Smooth muscle cell (in vitro differentiated cells): Measurements from ENCODE around the gene PCGF3. TPM values are rescaled to one million over a fixed set of nuclear protein-coding genes. Genes with fewer than 3 reads are reported as not detected.

Experiments
- DNase-seq: peaks from one replicate; lab custom pipeline; 2025; ENCODE audit not compliant: unreplicated experiment; lab: John Stamatoyannopoulos, UW
- H2AFZ ChIP-seq: fragments of 200-600 bp; sonication (generic); 2 replicates; pipeline ENCODE4 v1.6.0; 2016; ENCODE audit warnings: antibody characterized with exemption, low read depth, mild to moderate bottlenecking
- H3F3A ChIP-seq: fragments of 200-600 bp; sonication (generic); 2 replicates; pipeline ENCODE4 v1.6.0; 2017; ENCODE audit warnings: antibody characterized with exemption, low read depth
- H3K27ac ChIP-seq: fragments of 200-600 bp; sonication (generic); 2 replicates; pipeline ENCODE4 v1.5.1; 2016; ENCODE audit warnings: low read depth, mild to moderate bottlenecking
- H3K27me3 ChIP-seq: fragments of 200-600 bp; sonication (generic); 2 replicates; pipeline ENCODE4 v1.6.1; 2016; ENCODE audit warnings: low read depth, mild to moderate bottlenecking
- H3K36me3 ChIP-seq: fragments of 200-600 bp; sonication (generic); 2 replicates; pipeline ENCODE4 v1.5.1; 2016; ENCODE audit warnings: low read depth
- H3K4me1 ChIP-seq: fragments of 200-600 bp; sonication (generic); 2 replicates; pipeline ENCODE4 v1.5.1; 2016; ENCODE audit warnings: low read depth
- H3K4me2 ChIP-seq: fragments of 200-600 bp; sonication (generic); 2 replicates; pipeline ENCODE4 v1.6.0; 2016; ENCODE audit warnings: mild to moderate bottlenecking
- H3K4me3 ChIP-seq: fragments of 200-600 bp; sonication (generic); 2 replicates; pipeline ENCODE4 v1.5.1; 2016; ENCODE audit warnings: mild to moderate bottlenecking
- H3K79me2 ChIP-seq: fragments of 200-600 bp; sonication (generic); 2 replicates; pipeline ENCODE4 v1.6.0; 2016; ENCODE audit warnings: low read depth, mild to moderate bottlenecking
- H3K9ac ChIP-seq: fragments of 200-600 bp; sonication (generic); 2 replicates; pipeline ENCODE4 v1.6.0; 2016; ENCODE audit warnings: low read depth
- H3K9me3 ChIP-seq: fragments of 200-600 bp; sonication (generic); replicated peaks from 2 replicates; pipeline ENCODE4 v1.5.1; 2016; ENCODE audit warnings: low read depth
- H4K20me1 ChIP-seq: fragments of 200-600 bp; sonication (generic); 2 replicates; pipeline ENCODE4 v1.6.0; 2016; ENCODE audit warnings: low read depth
- CTCF ChIP-seq: fragments of 200-600 bp; sonication (generic); IDR thresholded peaks from 2 replicates; pipeline ENCODE4 v1.5.1; 2017; ENCODE audit warnings: borderline replicate concordance, mild to moderate bottlenecking, antibody characterized with exemption; ENCODE audit not compliant: insufficient read depth, poor library complexity, severe bottlenecking
- WGBS: methylation state at CpG from one replicate; pipeline ENCODE4 v1.1.7; 2016; ENCODE audit warnings: low lambda C conversion rate; 5-methylcytosine and 5-hydroxymethylcytosine counted together
- polyA plus RNA-seq: library from polyadenylated mRNA; unstranded; fragments of >200 nt; fragmentation: Nextera tagmentation; extraction: Ambion mirVana; gene quantifications from 2 replicates; pipeline ENCODE4 v1.2.1, GENCODE V29; 2016
- total RNA-seq: library from RNA; depleted of rRNA; stranded (reverse); fragments of >200 nt; gene quantifications from 2 replicates; pipeline ENCODE4 v1.2.3, GENCODE V29; 2014

Gene PCGF3
- total and polyA plus RNA-seq, 2 experiments from 2014 or later = 29.6 to 45.4 TPM

- Histone ChIP-seq H3K9me3 (no peaks in the 10 kb centered on the region), H4K20me1 (no peaks in the 10 kb centered on the region), H2AFZ (no peak overlapping the region), H3K9ac (no peak overlapping the region), H3K27ac (no peak overlapping the region), H3K36me3 (no peaks in the 10 kb centered on the region), H3F3A (no peaks in the 10 kb centered on the region), H3K27me3 (peaks cover 20% of the 10 kb centered on the region), H3K4me1 (no peaks in the 10 kb centered on the region), H3K4me2 (no peak overlapping the region), H3K4me3 (no peak overlapping the region), H3K79me2 (no peaks in the 10 kb centered on the region)
- TF ChIP-seq CTCF = no peak
- 85% methylated on average over 5 of the region's 5 CpGs for WGBS
- no peak for DNase-seq
Measured at GRCh38 chr4:807792-808191, 102.2 kb downstream of the PCGF3 start.

DNA sequence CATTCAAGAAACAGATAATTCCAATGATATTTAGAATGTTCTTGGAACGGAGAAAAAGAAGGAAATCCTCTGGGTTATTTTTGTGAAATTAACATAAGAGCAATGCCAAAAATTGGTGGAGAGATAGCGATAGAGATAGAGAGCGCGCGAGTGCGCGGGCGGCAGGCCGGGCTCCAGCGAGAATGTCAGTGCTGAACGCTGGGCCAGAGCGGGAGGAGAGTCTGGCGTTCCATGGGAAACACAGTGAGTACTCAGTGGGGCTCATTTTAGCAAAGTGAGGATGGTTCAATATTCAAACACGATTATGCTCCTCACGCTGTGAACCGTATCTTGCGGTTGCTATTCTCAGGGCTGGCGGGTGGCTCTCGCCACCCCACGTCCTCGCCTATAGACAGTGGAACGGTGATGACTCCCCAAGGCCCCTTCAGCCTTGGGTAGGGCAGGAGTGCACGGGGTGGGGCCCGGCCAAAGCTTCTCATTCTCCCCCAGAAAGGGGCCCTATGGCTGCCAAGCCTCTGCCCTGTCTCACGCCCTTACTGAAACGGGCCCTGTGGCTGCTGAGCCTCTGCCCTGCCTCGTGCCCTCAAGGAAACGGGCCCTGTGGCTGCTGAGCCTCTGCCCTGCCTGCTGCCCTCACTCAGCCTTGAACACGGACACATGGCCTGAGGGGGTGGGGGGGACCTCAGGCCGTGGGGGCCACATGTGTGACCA lies 103.4 kb downstream of the PCGF3 start:
- WGBS = 94% methylated on average over 30 of the region's 30 CpGs
- Histone ChIP-seq H3K4me2 (no peak overlapping the region), H4K20me1 (no peaks in the 10 kb centered on the region), H3K27me3 (peaks cover 31% of the 10 kb centered on the region), H3K4me3 (no peak overlapping the region), H3K36me3 (no peaks in the 10 kb centered on the region), H3K4me1 (no peaks in the 10 kb centered on the region), H3K9me3 (no peaks in the 10 kb centered on the region), H3K79me2 (no peaks in the 10 kb centered on the region), H3K9ac (no peak overlapping the region), H2AFZ (no peak overlapping the region), H3F3A (no peaks in the 10 kb centered on the region), H3K27ac (no peak overlapping the region)
- DNase-seq = no peak
- no peak for TF ChIP-seq CTCF

DNA sequence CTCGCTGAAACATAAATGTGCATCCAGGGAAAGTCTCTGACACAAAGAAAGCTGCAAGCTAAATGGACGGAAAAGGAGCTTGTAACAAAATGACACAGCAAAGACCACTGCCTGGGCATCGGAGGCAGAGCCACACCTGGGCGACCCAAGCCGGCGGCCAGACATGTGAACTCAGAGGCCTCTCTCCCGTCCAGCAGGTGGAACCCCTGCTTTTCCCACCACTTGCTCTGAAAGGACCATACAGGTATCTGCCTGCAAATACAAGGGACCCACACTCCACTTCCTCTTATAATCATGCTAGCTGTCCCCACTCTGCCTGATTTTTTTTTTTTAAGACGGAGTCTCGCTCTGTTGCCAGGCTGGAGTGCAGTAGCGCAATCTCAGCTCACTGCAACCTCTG lies 108.3 kb downstream of the PCGF3 start:
- Histone ChIP-seq H3K79me2 (no peaks in the 10 kb centered on the region), H3K4me1 (no peaks in the 10 kb centered on the region), H2AFZ (no peak overlapping the region), H3K9me3 (no peaks in the 10 kb centered on the region), H3F3A (no peaks in the 10 kb centered on the region), H4K20me1 (no peaks in the 10 kb centered on the region), H3K36me3 (no peaks in the 10 kb centered on the region), H3K27me3 (peaks cover 57% of the 10 kb centered on the region), H3K4me3 (no peak overlapping the region), H3K27ac (no peak overlapping the region), H3K9ac (no peak overlapping the region), H3K4me2 (no peak overlapping the region)
- 68% methylated on average over 10 of the region's 10 CpGs for WGBS
- no peak for DNase-seq
- TF ChIP-seq CTCF = no peak

DNA sequence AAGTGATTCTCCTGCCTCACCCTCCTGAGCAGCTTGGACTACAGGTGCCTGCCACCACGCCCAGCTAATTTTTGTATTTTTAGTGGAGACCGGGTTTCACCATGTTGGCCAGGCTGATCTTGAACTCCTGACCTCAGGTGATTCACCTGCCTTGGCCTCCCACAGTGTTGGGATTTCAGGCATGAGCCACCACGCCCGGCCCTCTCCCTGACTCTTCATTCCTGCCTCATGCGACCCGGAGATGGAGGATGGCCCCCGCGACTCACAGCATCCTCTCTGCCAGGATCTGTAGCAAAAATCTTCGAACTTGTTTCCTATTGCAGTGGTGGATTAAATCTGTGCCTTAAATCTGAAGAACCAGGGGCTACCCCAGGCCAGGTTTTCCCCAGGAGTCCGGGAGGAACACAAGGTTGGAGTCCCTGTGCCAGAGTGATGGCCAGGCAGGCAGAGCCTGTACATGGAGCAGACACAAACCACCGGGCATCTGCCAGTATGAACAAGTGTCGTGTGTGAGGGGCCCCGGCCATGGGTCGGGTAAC lies 108.7 kb downstream of the PCGF3 start:
- H2AFZ ChIP-seq = no peak overlapping the region
- WGBS = 78% methylated on average over 14 of the region's 14 CpGs

More for the DNA sequence above, 108.7 kb downstream of the PCGF3 start:
- H3K4me3 ChIP-seq = no peak overlapping the region
- peaks cover 61% of the 10 kb centered on the region for H3K27me3 ChIP-seq
- H3K4me1 ChIP-seq = no peaks in the 10 kb centered on the region
- H3K4me2 ChIP-seq = no peak overlapping the region
- H4K20me1 ChIP-seq = no peaks in the 10 kb centered on the region
- no peak overlapping the region for H3K9ac ChIP-seq
- no peak for DNase-seq
- no peak overlapping the region for H3K27ac ChIP-seq
- H3K79me2 ChIP-seq = no peaks in the 10 kb centered on the region
- H3F3A ChIP-seq = no peaks in the 10 kb centered on the region
- TF ChIP-seq CTCF = no peak
- H3K9me3 ChIP-seq = no peaks in the 10 kb centered on the region
- H3K36me3 ChIP-seq = no peaks in the 10 kb centered on the region
